OCI-LY7 (cell line): ENCODE measurements around the gene ARHGEF12. TPM values are rescaled to one million over a fixed set of nuclear protein-coding genes. Genes with fewer than 3 reads are reported as not detected.

Source experiments
- BruUV-seq: library from RNA; stranded (reverse); fragments of 400-500 nt; replicated peaks from 2 replicates; lab custom pipeline; 2021; lab: Mats Ljungman, UMichigan
- CTCF ChIA-PET: fragments of 300-600 bp; sonication (Branson Sonifier 250); formaldehyde crosslinking; loops from one replicate; lab custom pipeline; 2022; ENCODE audit warnings: antibody characterized with exemption; ENCODE audit not compliant: unreplicated experiment; lab: Charles Lee
- POLR2A ChIA-PET: fragments of 300-600 bp; sonication (Branson Sonifier 250); formaldehyde crosslinking; loops from one replicate; lab custom pipeline; 2022; ENCODE audit warnings: antibody characterized with exemption; lab: Charles Lee
- DNase-seq: peaks from one replicate; pipeline ENCODE4 v3.0.0-alpha.2; 2015; ENCODE audit warnings: low spot score
- H2AFZ ChIP-seq: fragments of 200-600 bp; sonication (generic), shearing (Covaris generic); 2 replicates; pipeline ENCODE4 v1.6.1; 2014; ENCODE audit warnings: mild to moderate bottlenecking, antibody characterized with exemption, low read length, moderate library complexity
- H3K27ac ChIP-seq: fragments of 200-600 bp; sonication (generic); 2 replicates; pipeline ENCODE4 v1.5.1; 2014; ENCODE audit warnings: mixed run types, low read depth, mild to moderate bottlenecking, moderate library complexity, low read length, inconsistent platforms; ENCODE audit not compliant: poor library complexity, severe bottlenecking
- H3K36me3 ChIP-seq: fragments of 200-600 bp; sonication (generic); 2 replicates; pipeline ENCODE4 v1.6.1; 2014; ENCODE audit warnings: mild to moderate bottlenecking, antibody characterized with exemption, low read length, moderate library complexity, mixed read lengths; ENCODE audit not compliant: insufficient read depth
- H3K4me1 ChIP-seq: fragments of 200-600 bp; sonication (generic); 2 replicates; pipeline ENCODE4 v1.5.1; 2014; ENCODE audit warnings: mild to moderate bottlenecking, low read length; ENCODE audit not compliant: insufficient read depth, poor library complexity, severe bottlenecking
- H3K4me2 ChIP-seq: fragments of 200-600 bp; sonication (generic); 2 replicates; pipeline ENCODE4 v1.6.1; 2014; ENCODE audit warnings: mild to moderate bottlenecking, low read length
- H3K4me3 ChIP-seq: fragments of 200-600 bp; sonication (generic); 2 replicates; pipeline ENCODE4 v1.5.1; 2014; ENCODE audit warnings: mild to moderate bottlenecking, low read depth, low read length; ENCODE audit not compliant: poor library complexity, severe bottlenecking
- H3K79me2 ChIP-seq: fragments of 200-600 bp; sonication (generic); 2 replicates; pipeline ENCODE4 v1.6.1; 2016; ENCODE audit warnings: low read depth, mild to moderate bottlenecking, low read length, moderate library complexity, mixed read lengths; ENCODE audit not compliant: insufficient read depth
- H3K9me2 ChIP-seq: fragments of 200-600 bp; sonication (generic); 2 replicates; pipeline ENCODE4 v1.6.1; 2016; ENCODE audit warnings: mild to moderate bottlenecking, low read length, mixed read lengths; ENCODE audit not compliant: insufficient read depth
- H3K9me3 ChIP-seq: fragments of 200-600 bp; sonication (generic); 2 replicates; pipeline ENCODE4 v1.6.1; 2014; ENCODE audit warnings: mild to moderate bottlenecking, mixed run types, low read length, mixed read lengths
- H4K20me1 ChIP-seq: fragments of 200-600 bp; sonication (generic); 2 replicates; pipeline ENCODE4 v1.6.1; 2014; ENCODE audit warnings: mild to moderate bottlenecking, antibody characterized with exemption, low read length, moderate library complexity, mixed read lengths; ENCODE audit not compliant: insufficient read depth
- EZH2phosphoT487 ChIP-seq: fragments of 200-600 bp; sonication (generic); IDR thresholded peaks from 2 replicates; pipeline ENCODE4 v1.6.1; 2018; ENCODE audit warnings: low read depth, borderline replicate concordance, mild to moderate bottlenecking, mixed run types, antibody characterized with exemption, low read length, moderate library complexity, mixed read lengths
- intact Hi-C: fragments of 100-400 bp; cut with micrococcal nuclease; formaldehyde crosslinking; loops from one replicate; pipeline ENCODE4 v1.10.0; 2022; ENCODE audit not compliant: unreplicated experiment
- total RNA-seq, 2 experiments: library from RNA; depleted of rRNA in 1 of 2; stranded (reverse); fragments of >200 nt in 1 of 2; shearing (Covaris generic) in 1 of 2; gene quantifications; 2 replicates each; pipeline ENCODE4 v1.2.3, GENCODE V29; 2014 to 2022
- TF ChIP-seq, protein P1 (sequence below): fragments of 200-600 bp; sonication (generic); conservative IDR thresholded peaks from 2 replicates; pipeline ENCODE4 v1.5.1; 2014; ENCODE audit warnings: mild to moderate bottlenecking, antibody characterized with exemption, low read length, moderate library complexity, mixed read lengths

Gene ARHGEF12
- total RNA-seq, 2 experiments from 2014 or later = 16.1 to 31.8 TPM

DNA sequence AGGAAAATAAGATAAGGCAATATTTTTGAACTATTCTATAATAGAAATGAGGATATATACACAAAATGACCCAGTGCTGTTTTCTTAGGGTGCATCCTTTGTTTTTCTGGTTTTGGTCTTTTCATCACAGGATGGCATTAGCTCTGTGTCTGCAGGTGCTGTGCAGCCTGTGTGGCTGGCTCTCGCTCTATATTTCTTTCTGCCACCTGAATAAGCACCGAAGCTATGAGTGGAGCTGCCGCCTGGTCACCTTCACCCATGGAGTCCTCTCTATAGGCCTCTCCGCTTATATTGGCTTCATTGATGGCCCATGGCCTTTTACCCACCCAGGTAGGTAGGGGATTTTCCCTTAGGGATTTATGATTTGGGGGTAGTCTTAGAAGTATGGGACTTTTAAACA lies 8.9 kb upstream of the ARHGEF12 start:
- CTCF ChIA-PET = no interaction called here
- POLR2A ChIA-PET = no interaction called here

DNA sequence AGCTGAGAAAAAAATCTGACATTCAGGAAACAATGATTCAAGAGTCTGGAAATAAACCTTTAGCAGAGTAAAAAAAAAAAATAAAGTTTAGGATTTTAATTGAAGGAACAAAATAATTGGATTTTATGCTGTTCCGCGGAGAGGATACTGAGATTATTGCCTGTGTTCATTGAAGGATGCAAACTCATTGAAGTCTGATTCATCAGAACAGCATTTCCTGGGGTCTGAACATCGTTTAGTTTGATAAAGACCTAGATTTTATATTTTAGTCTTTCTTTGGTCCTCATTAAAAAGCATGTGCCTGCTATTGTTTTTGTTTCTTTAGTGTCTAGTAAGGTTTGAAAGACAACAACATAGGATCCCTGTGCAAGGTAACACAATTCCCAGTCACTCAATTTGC lies 6.7 kb upstream of the ARHGEF12 start:
- Histone ChIP-seq H3K4me3 (no peak overlapping the region), H3K79me2 (no peaks in the 10 kb centered on the region), H3K9me3 (no peaks in the 10 kb centered on the region), H2AFZ (no peak overlapping the region), H4K20me1 (no peaks in the 10 kb centered on the region; the same call in 1 of the 2 replicates), H3K36me3 (no peaks in the 10 kb centered on the region), H3K27ac (no peak overlapping the region), H3K4me1 (peaks cover 18% of the 10 kb centered on the region), H3K4me2 (no peak overlapping the region), H3K9me2 (no peaks in the 10 kb centered on the region)
- no TSS peak for BruUV-seq
- ChIA-PET POLR2A (no interaction called here), CTCF (no interaction called here)
- intact Hi-C loops = no loop called here
- TF ChIP-seq EZH2phosphoT487 = no peak
- TF ChIP-seq, protein P1, sequence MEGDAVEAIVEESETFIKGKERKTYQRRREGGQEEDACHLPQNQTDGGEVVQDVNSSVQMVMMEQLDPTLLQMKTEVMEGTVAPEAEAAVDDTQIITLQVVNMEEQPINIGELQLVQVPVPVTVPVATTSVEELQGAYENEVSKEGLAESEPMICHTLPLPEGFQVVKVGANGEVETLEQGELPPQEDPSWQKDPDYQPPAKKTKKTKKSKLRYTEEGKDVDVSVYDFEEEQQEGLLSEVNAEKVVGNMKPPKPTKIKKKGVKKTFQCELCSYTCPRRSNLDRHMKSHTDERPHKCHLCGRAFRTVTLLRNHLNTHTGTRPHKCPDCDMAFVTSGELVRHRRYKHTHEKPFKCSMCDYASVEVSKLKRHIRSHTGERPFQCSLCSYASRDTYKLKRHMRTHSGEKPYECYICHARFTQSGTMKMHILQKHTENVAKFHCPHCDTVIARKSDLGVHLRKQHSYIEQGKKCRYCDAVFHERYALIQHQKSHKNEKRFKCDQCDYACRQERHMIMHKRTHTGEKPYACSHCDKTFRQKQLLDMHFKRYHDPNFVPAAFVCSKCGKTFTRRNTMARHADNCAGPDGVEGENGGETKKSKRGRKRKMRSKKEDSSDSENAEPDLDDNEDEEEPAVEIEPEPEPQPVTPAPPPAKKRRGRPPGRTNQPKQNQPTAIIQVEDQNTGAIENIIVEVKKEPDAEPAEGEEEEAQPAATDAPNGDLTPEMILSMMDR = no peak
- no peak for DNase-seq

More for the DNA sequence above, 8.9 kb upstream of the ARHGEF12 start:
- Histone ChIP-seq H3K79me2 (no peaks in the 10 kb centered on the region), H3K9me3 (no peaks in the 10 kb centered on the region), H3K9me2 (no peaks in the 10 kb centered on the region), H4K20me1 (no peaks in the 10 kb centered on the region), H3K4me3 (no peak overlapping the region), H3K36me3 (no peaks in the 10 kb centered on the region), H3K27ac (no peak overlapping the region), H3K4me1 (peaks cover 15% of the 10 kb centered on the region), H2AFZ (no peak overlapping the region), H3K4me2 (no peak overlapping the region)
- DNase-seq = no peak
- BruUV-seq = no TSS peak
- intact Hi-C loops = no loop called here
- TF ChIP-seq, protein P1 = no peak
- no peak for TF ChIP-seq EZH2phosphoT487

DNA sequence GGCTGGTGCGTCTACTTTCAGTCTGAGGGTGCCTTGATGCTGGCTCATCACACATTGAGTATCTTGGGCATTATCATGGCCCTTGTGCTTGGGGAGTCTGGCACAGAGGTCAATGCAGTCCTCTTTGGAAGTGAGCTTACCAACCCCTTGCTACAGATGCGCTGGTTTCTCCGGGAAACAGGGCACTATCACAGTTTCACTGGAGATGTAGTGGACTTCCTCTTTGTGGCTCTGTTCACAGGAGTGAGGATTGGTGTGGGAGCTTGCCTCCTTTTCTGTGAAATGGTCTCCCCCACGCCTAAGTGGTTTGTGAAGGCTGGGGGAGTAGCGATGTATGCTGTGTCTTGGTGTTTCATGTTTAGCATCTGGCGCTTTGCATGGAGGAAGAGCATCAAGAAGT lies 6.2 kb upstream of the ARHGEF12 start:
- no peaks in the 10 kb centered on the region for H3K36me3 ChIP-seq
- BruUV-seq = no TSS peak
- H3K4me2 ChIP-seq = no peak overlapping the region
- H3K4me3 ChIP-seq = no peak overlapping the region
- H4K20me1 ChIP-seq = no peaks in the 10 kb centered on the region; the same call in 1 of the 2 replicates
- no peak overlapping the region for H3K27ac ChIP-seq
- ChIA-PET POLR2A (no interaction called here), CTCF (no interaction called here)
- intact Hi-C loops = loop anchor here (10.0 kb wide), 2 partner anchors 295 to 355 kb away; no protein-coding TSS in a partner anchor
- H3K9me2 ChIP-seq = no peaks in the 10 kb centered on the region
- no peaks in the 10 kb centered on the region for H3K9me3 ChIP-seq
- no peak overlapping the region for H2AFZ ChIP-seq
- H3K79me2 ChIP-seq = no peaks in the 10 kb centered on the region
- peaks cover 17% of the 10 kb centered on the region for H3K4me1 ChIP-seq
- TF ChIP-seq, protein P1 = no peak
- TF ChIP-seq EZH2phosphoT487 = no peak
- no peak for DNase-seq
